Keratinocyte (primary cell): ENCODE data around the gene DLX4. TPM values are rescaled to one million over a fixed set of nuclear protein-coding genes. Genes with fewer than 3 reads are reported as not detected.

Experiments used
- DNase-seq: peaks from one replicate; pipeline ENCODE4 v3.0.0-alpha.2; 2011; ENCODE audit warnings: low read depth, missing footprints, low spot score
- FAIRE-seq: peaks from 2 replicates; lab custom pipeline; 2011; peaks lifted over from hg19 to GRCh38; lab: Jason Lieb, UNC
- H2AFZ ChIP-seq: 2 replicates; pipeline ENCODE4 v1.6.0; 2012; ENCODE audit warnings: low read length, control low read depth, inconsistent platforms; ENCODE audit not compliant: control insufficient read depth
- H3K27ac ChIP-seq: 2 replicates; pipeline ENCODE4 v1.5.1; 2011; ENCODE audit warnings: low read length; ENCODE audit not compliant: control insufficient read depth, insufficient read depth
- H3K27me3 ChIP-seq: 3 replicates; pipeline ENCODE4 v1.6.0; 2011; ENCODE audit warnings: low read length; ENCODE audit not compliant: control insufficient read depth, insufficient read depth; ENCODE audit errors: extremely low read depth
- H3K36me3 ChIP-seq, 2 experiments: 2 replicates in 1 of 2; 3 replicates in 1 of 2; pipeline ENCODE4 v1.5.1; 2011; ENCODE audit warnings: low read length in 2 of 2, mild to moderate bottlenecking in 1 of 2; ENCODE audit not compliant: control insufficient read depth in 2 of 2, insufficient read depth in 2 of 2; ENCODE audit errors: extremely low read depth in 1 of 2
- H3K4me1 ChIP-seq: 3 replicates; pipeline ENCODE4 v1.5.1; 2011; ENCODE audit warnings: low read length; ENCODE audit not compliant: control insufficient read depth, insufficient read depth; ENCODE audit errors: extremely low read depth
- H3K4me2 ChIP-seq: 3 replicates; pipeline ENCODE4 v1.6.0; 2011; ENCODE audit warnings: low read depth, low read length; ENCODE audit not compliant: control insufficient read depth, insufficient read depth; ENCODE audit errors: extremely low read depth
- H3K4me3 ChIP-seq, 3 experiments: fragments of 200-600 bp in 1 of 3; sonication (generic) in 1 of 3; 2 replicates in 2 of 3; 3 replicates in 1 of 3; pipeline ENCODE4 v1.5.1; 2011 to 2016; ENCODE audit warnings: low read length in 3 of 3, mild to moderate bottlenecking in 3 of 3, control low read depth in 2 of 3, inconsistent platforms in 1 of 3, low read depth in 1 of 3, mixed read lengths in 1 of 3, mixed run types in 1 of 3, moderate library complexity in 1 of 3; ENCODE audit not compliant: control insufficient read depth in 2 of 3, insufficient read depth in 2 of 3; ENCODE audit errors: extremely low read depth in 1 of 3
- H3K79me2 ChIP-seq: 2 replicates; pipeline ENCODE4 v1.6.0; 2012; ENCODE audit warnings: low read length; ENCODE audit not compliant: control insufficient read depth, insufficient read depth
- H3K9ac ChIP-seq: 3 replicates; pipeline ENCODE4 v1.6.0; 2011; ENCODE audit warnings: low read length; ENCODE audit not compliant: control insufficient read depth, insufficient read depth; ENCODE audit errors: extremely low read depth
- H3K9me1 ChIP-seq: 3 replicates; pipeline ENCODE4 v1.6.0; 2011; ENCODE audit warnings: low read length; ENCODE audit not compliant: control insufficient read depth, insufficient read depth; ENCODE audit errors: extremely low read depth
- H3K9me3 ChIP-seq: 2 replicates; pipeline ENCODE4 v1.5.1; 2012; ENCODE audit warnings: low read depth, low read length; ENCODE audit not compliant: control insufficient read depth
- H4K20me1 ChIP-seq: 3 replicates; pipeline ENCODE4 v1.6.0; 2011; ENCODE audit warnings: low read length; ENCODE audit not compliant: control insufficient read depth, insufficient read depth; ENCODE audit errors: extremely low read depth
- CTCF ChIP-seq, 3 experiments: IDR thresholded peaks in 1 of 3; conservative IDR thresholded peaks in 1 of 3; optimal IDR thresholded peaks in 1 of 3; 2 replicates in 2 of 3; 3 replicates in 1 of 3; pipeline versions ENCODE3 to v1.5.1; 2011; ENCODE audit warnings: low read length in 3 of 3, mild to moderate bottlenecking in 3 of 3, moderate library complexity in 2 of 3, control low read depth in 1 of 3, inconsistent platforms in 1 of 3; ENCODE audit not compliant: insufficient read depth in 2 of 3; ENCODE audit errors: extremely low read depth in 1 of 3
- EZH2 ChIP-seq: IDR thresholded peaks from one replicate; pipeline ENCODE4 v1.6.1; 2012; ENCODE audit warnings: inconsistent platforms, mild to moderate bottlenecking, low read length, moderate library complexity
- dilution Hi-C: fragments of 300-500 bp; cut with MboI; formaldehyde crosslinking; loops from one replicate; pipeline ENCODE4 v1.7.0; 2020; ENCODE audit warnings: low sequenced_read_pairs; ENCODE audit not compliant: extremely low pct_ligation_motif_present
- polyA plus RNA-seq, 5 experiments: library from polyadenylated mRNA; depleted of rRNA in 3 of 5; stranded (reverse) in 3 of 5; stranded (forward) in 1 of 5; unstranded in 1 of 5; fragments of >200 nt; gene quantifications; 1 replicate in 1 of 5; 2 replicates in 3 of 5; 3 replicates in 1 of 5; pipeline versions ENCODE4 v1.2.1 to v1.2.3, GENCODE V29; 2011 to 2012; ENCODE audit warnings: missing spikeins in 2 of 5, low read depth in 1 of 5, low replicate concordance in 1 of 5
- small RNA-seq, 3 experiments: library from RNA; depleted of rRNA; stranded (forward); fragments of <200 nt; gene quantifications; one replicate each; pipeline ENCODE3, GENCODE V24; 2012; ENCODE audit warnings: low read depth in 3 of 3, low replicate concordance in 1 of 3; ENCODE audit not compliant: insufficient read length in 3 of 3

DLX4 gene
- polyA plus RNA-seq, 1 donor (not counting 4 experiments of a cell fraction or from before 2014, with no cell fraction given), result 0.18 TPM

- H3K4me3 ChIP-seq, result no peak overlapping the region
- FAIRE-seq, result no peak
- H3K4me2 ChIP-seq, result no peak overlapping the region
- H3K9me1 ChIP-seq, result no peaks in the 10 kb centered on the region
- peaks cover 25% of the 10 kb centered on the region for H3K4me1 ChIP-seq
- H3K79me2 ChIP-seq, result no peaks in the 10 kb centered on the region
- peaks cover 13% of the 10 kb centered on the region for H3K9me3 ChIP-seq
- H2AFZ ChIP-seq, result no peak overlapping the region
- no peaks in the 10 kb centered on the region for H4K20me1 ChIP-seq
- TF ChIP-seq CTCF (optimal IDR thresholded peaks at IDR 0.05 in 1 of 3, IDR thresholded peaks at IDR 0.05 in 1 of 3, conservative IDR thresholded peaks at IDR 0.05 in 1 of 3; ENCODE audit: extremely low read depth in 1 of 3, insufficient read depth in 2 of 3, low read length in 3 of 3), result no peak
- no peak for TF ChIP-seq EZH2
- H3K27ac ChIP-seq, result no peak overlapping the region
- H3K27me3 ChIP-seq, result no peaks in the 10 kb centered on the region
- dilution Hi-C loops, result no loop called here
- no peaks in the 10 kb centered on the region for H3K36me3 ChIP-seq
- no peak overlapping the region for H3K9ac ChIP-seq
- no peak for DNase-seq
Measured at GRCh38 chr17:50023520-50023919, 54.5 kb downstream of the DLX4 start.

Small RNA genes lying within 50 kb of the gene (small RNA-seq; reads per million reads assigned to genes)
- gene RNU6-1313P, result 0 reads per million in 3 experiments

Other genes starting within 250 kb of the DLX4 start
- gene FAM117A, start 205.1 kb upstream of the DLX4 start, polyA plus RNA-seq, result 4.7 to 5.3 TPM (median 5.3 TPM) in 3 replicates
- gene KAT7, start 180.5 kb upstream of the DLX4 start, polyA plus RNA-seq, result 8.0 to 22.8 TPM (median 19.7 TPM) in 3 replicates
- gene TAC4, start 121.1 kb upstream of the DLX4 start, polyA plus RNA-seq, result not detected in 3 replicates
- 0.62 to 0.81 TPM (median 0.72 TPM) in 3 replicates for gene DLX3, start 26.0 kb downstream of the DLX4 start, polyA plus RNA-seq
- gene ITGA3, start 86.9 kb downstream of the DLX4 start, polyA plus RNA-seq, result 427 to 733 TPM (median 708 TPM) in 3 replicates
- 7.5 to 24.1 TPM (median 8.6 TPM) in 3 replicates for gene PDK2, start 126.2 kb downstream of the DLX4 start, polyA plus RNA-seq
- 0.02 to 0.06 TPM in 2 of 3 replicates, not detected in the other for gene SAMD14, start 161.0 kb downstream of the DLX4 start, polyA plus RNA-seq
- gene PPP1R9B, start 181.5 kb downstream of the DLX4 start, polyA plus RNA-seq, result 15.2 to 18.2 TPM (median 16.1 TPM) in 3 replicates
- not detected in 3 replicates for gene SGCA, start 196.8 kb downstream of the DLX4 start, polyA plus RNA-seq
- gene COL1A1, start 232.4 kb downstream of the DLX4 start, polyA plus RNA-seq, result 0.55 to 2.3 TPM (median 1.4 TPM) in 3 replicates